GM23338 (cell line): ENCODE results near the gene TRMT2A. TPM values are rescaled to one million over a fixed set of nuclear protein-coding genes. Genes with fewer than 3 reads are reported as not detected.

Source experiments
- ATAC-seq: fragments of 200-7000 bp; cut with Tn5 transposase; 3 replicates; pipeline ENCODE4 v1.9.1; 2020
- DNase-seq: peaks from one replicate; pipeline ENCODE4 v3.0.0-alpha.2; 2015; ENCODE audit warnings: low spot score
- H2AFZ ChIP-seq: fragments of 200-600 bp; sonication (generic); 2 replicates; pipeline ENCODE4 v1.8.0; 2016; ENCODE audit warnings: antibody characterized with exemption, mild to moderate bottlenecking, moderate library complexity
- H3F3A ChIP-seq: fragments of 200-600 bp; sonication (generic); replicated peaks from 2 replicates; pipeline ENCODE4 v1.8.0; 2017; ENCODE audit warnings: antibody characterized with exemption, mixed run types, low read depth
- H3K27ac ChIP-seq: fragments of 200-600 bp; sonication (generic); 2 replicates; pipeline ENCODE4 v1.6.1; 2016; ENCODE audit warnings: low read depth
- H3K27me3 ChIP-seq: fragments of 200-600 bp; sonication (generic); 2 replicates; pipeline ENCODE4 v1.8.0; 2016; ENCODE audit warnings: mild to moderate bottlenecking, mixed run types, moderate library complexity; ENCODE audit not compliant: insufficient read depth
- H3K36me3 ChIP-seq: fragments of 200-600 bp; sonication (generic); 2 replicates; pipeline ENCODE4 v1.8.0; 2016; ENCODE audit warnings: mild to moderate bottlenecking; ENCODE audit not compliant: insufficient read depth
- H3K4me1 ChIP-seq: fragments of 200-600 bp; sonication (generic); 2 replicates; pipeline ENCODE4 v1.8.0; 2016; ENCODE audit warnings: mild to moderate bottlenecking, moderate library complexity; ENCODE audit not compliant: insufficient read depth
- H3K4me2 ChIP-seq: fragments of 200-600 bp; sonication (generic); 2 replicates; pipeline ENCODE4 v1.7.1; 2017; ENCODE audit warnings: mixed run types
- H3K4me3 ChIP-seq: fragments of 200-600 bp; sonication (generic); 2 replicates; pipeline ENCODE4 v1.6.1; 2016; ENCODE audit warnings: mixed run types
- H3K79me2 ChIP-seq: fragments of 200-600 bp; sonication (generic); replicated peaks from 2 replicates; pipeline ENCODE4 v1.8.0; 2017; ENCODE audit warnings: mild to moderate bottlenecking; ENCODE audit not compliant: insufficient read depth
- H3K9me2 ChIP-seq: fragments of 200-600 bp; sonication (generic); 2 replicates; pipeline ENCODE4 v1.8.0; 2017; ENCODE audit not compliant: insufficient read depth
- H4K20me1 ChIP-seq: fragments of 200-600 bp; sonication (generic); replicated peaks from 2 replicates; pipeline ENCODE4 v1.8.0; 2017; ENCODE audit warnings: mild to moderate bottlenecking; ENCODE audit not compliant: insufficient read depth
- H3K27ac Mint-ChIP-seq: 2 replicates; pipeline ENCODE4 v1.8.0; 2020; ENCODE audit warnings: inconsistent platforms, mild to moderate bottlenecking, moderate library complexity, mixed read lengths
- H3K27me3 Mint-ChIP-seq: 3 replicates; pipeline ENCODE4 v1.8.0; 2022; ENCODE audit warnings: low read depth, mild to moderate bottlenecking, moderate library complexity, mixed read lengths, inconsistent platforms; ENCODE audit not compliant: insufficient read depth, poor library complexity
- H3K36me3 Mint-ChIP-seq: 3 replicates; pipeline ENCODE4 v1.8.0; 2021; ENCODE audit warnings: low read depth, mild to moderate bottlenecking, inconsistent platforms, moderate library complexity, mixed read lengths
- H3K4me1 Mint-ChIP-seq: 3 replicates; pipeline ENCODE4 v1.8.0; 2020; ENCODE audit warnings: mild to moderate bottlenecking, inconsistent platforms, mixed read lengths
- H3K4me3 Mint-ChIP-seq: 3 replicates; pipeline ENCODE4 v1.8.0; 2021; ENCODE audit warnings: moderate library complexity, mild to moderate bottlenecking, inconsistent platforms, mixed read lengths
- H3K9me3 Mint-ChIP-seq: 3 replicates; pipeline ENCODE4 v1.8.0; 2020; ENCODE audit warnings: moderate library complexity, mild to moderate bottlenecking, inconsistent platforms, mixed read lengths
- CREB1 ChIP-seq: fragments of 250-450 bp; sonication (Bioruptor Pico); IDR thresholded peaks from 2 replicates; pipeline ENCODE4 v1.5.0; 2020; ENCODE audit warnings: low read depth, mild to moderate bottlenecking, moderate library complexity
- EZH2phosphoT487 ChIP-seq: fragments of 200-600 bp; sonication (generic); IDR thresholded peaks from one replicate; pipeline ENCODE4 v1.8.1; 2018; ENCODE audit warnings: antibody characterized with exemption; ENCODE audit not compliant: unreplicated experiment
- JUNB ChIP-seq: IDR thresholded peaks from one replicate; pipeline ENCODE4 v1.6.1; 2016; ENCODE audit warnings: antibody characterized with exemption; ENCODE audit not compliant: unreplicated experiment
- POLR2AphosphoS5 ChIP-seq: IDR thresholded peaks from 2 replicates; pipeline ENCODE4 v1.6.1; 2016; ENCODE audit warnings: antibody characterized with exemption, low read depth
- REST ChIP-seq: IDR thresholded peaks from one replicate; pipeline ENCODE4 v1.6.1; 2018; ENCODE audit warnings: antibody characterized with exemption; ENCODE audit not compliant: unreplicated experiment
- STAT1 ChIP-seq: IDR thresholded peaks from one replicate; pipeline ENCODE4 v1.6.1; 2016; ENCODE audit warnings: antibody characterized with exemption; ENCODE audit not compliant: unreplicated experiment
- ZNF331 ChIP-seq: fragments of 250-450 bp; sonication (Bioruptor Pico); IDR thresholded peaks from 2 replicates; pipeline ENCODE4 v1.5.0; 2020; ENCODE audit warnings: low read depth, mild to moderate bottlenecking, moderate library complexity
- ZNF462 ChIP-seq: fragments of 250-450 bp; sonication (Bioruptor Pico); IDR thresholded peaks from 2 replicates; pipeline ENCODE4 v1.5.0; 2020; ENCODE audit warnings: mild to moderate bottlenecking, moderate library complexity
- polyA plus RNA-seq: library from polyadenylated mRNA; unstranded; fragments of >200 nt; fragmentation: Nextera tagmentation; extraction: Ambion mirVana; gene quantifications from 2 replicates; pipeline ENCODE4 v1.2.1, GENCODE V29; 2016
- total RNA-seq: library from RNA; depleted of rRNA; stranded (reverse); fragments of >200 nt; shearing (Covaris generic); gene quantifications from 2 replicates; pipeline ENCODE4 v1.2.3, GENCODE V29; 2014

Gene TRMT2A
- total and polyA plus RNA-seq, 2 experiments from 2014 or later = 41.3 to 61.3 TPM

GRCh38 chr22:20143883-20144665, 27.0 kb upstream of the TRMT2A start:
- no peak overlapping the region for H3K4me2 ChIP-seq
- H3K4me3 Mint-ChIP-seq = no peak overlapping the region
- no peak overlapping the region for H3K27ac ChIP-seq
- DNase-seq (no peak), ATAC-seq (no peak)
- H3F3A ChIP-seq = no peaks in the 10 kb centered on the region
- H3K9me2 ChIP-seq = no peaks in the 10 kb centered on the region
- no peaks in the 10 kb centered on the region for H3K4me1 ChIP-seq
- H3K4me1 Mint-ChIP-seq = no peaks in the 10 kb centered on the region
- no peaks in the 10 kb centered on the region for H3K9me3 Mint-ChIP-seq
- no peaks in the 10 kb centered on the region for H3K36me3 ChIP-seq
- no peaks in the 10 kb centered on the region; the same call in 1 of the 2 replicates for H4K20me1 ChIP-seq
- no peak overlapping the region for H3K4me3 ChIP-seq
- no peaks in the 10 kb centered on the region for H3K27me3 ChIP-seq
- no peaks in the 10 kb centered on the region for H3K36me3 Mint-ChIP-seq
- H2AFZ ChIP-seq = no peak overlapping the region
- H3K79me2 ChIP-seq = no peaks in the 10 kb centered on the region
- peaks cover 5% of the 10 kb centered on the region for H3K27me3 Mint-ChIP-seq
- TF ChIP-seq POLR2AphosphoS5 (no peak), REST (no peak)
- H3K27ac Mint-ChIP-seq = no peak overlapping the region

DNA sequence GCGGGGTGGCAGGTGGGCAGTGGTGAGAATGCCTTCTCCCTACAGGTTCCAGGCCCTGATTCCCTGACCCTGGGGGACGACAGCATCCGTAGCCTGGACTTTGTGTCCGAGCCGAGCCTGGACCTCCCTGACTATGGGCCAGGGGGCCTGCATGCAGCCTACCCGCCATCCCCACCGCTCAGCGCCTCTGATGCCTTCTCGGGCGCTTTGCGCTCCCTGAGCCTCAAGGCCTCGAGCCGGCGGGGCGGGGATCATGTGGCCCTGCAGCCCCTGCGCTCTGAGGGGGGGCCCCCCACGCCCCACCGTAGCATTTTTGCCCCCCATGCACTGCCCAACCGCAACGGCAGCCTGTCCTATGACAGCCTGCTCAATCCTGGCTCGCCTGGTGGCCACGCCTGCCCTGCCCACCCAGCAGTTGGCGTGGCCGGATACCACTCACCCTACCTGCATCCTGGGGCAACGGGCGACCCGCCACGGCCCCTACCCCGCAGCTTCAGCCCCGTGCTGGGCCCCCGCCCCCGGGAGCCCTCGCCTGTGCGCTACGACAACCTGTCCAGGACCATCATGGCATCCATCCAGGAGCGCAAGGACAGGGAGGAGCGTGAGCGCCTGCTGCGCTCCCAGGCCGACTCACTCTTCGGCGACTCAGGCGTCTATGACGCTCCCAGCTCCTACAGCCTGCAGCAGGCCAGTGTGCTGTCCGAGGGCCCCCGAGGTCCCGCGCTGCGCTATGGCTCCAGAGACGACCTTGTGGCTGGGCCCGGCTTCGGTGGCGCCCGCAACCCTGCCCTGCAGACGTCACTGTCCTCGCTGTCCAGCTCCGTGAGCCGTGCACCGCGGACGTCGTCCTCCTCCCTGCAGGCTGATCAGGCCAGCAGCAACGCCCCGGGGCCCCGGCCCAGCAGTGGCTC, 25.9 kb upstream of the TRMT2A start:
- H3K36me3 Mint-ChIP-seq = no peaks in the 10 kb centered on the region
- ATAC-seq (no peak), DNase-seq (no peak)
- Histone ChIP-seq H3K79me2 (no peaks in the 10 kb centered on the region), H2AFZ (no peak overlapping the region), H3K4me2 (no peak overlapping the region), H3K36me3 (no peaks in the 10 kb centered on the region), H3K4me3 (no peak overlapping the region), H3K9me2 (no peaks in the 10 kb centered on the region), H3K27ac (no peak overlapping the region), H4K20me1 (no peaks in the 10 kb centered on the region; the same call in 1 of the 2 replicates), H3F3A (no peaks in the 10 kb centered on the region), H3K4me1 (no peaks in the 10 kb centered on the region), H3K27me3 (no peaks in the 10 kb centered on the region)
- peaks cover 7% of the 10 kb centered on the region for H3K27me3 Mint-ChIP-seq
- H3K4me3 Mint-ChIP-seq = no peak overlapping the region
- no peaks in the 10 kb centered on the region for H3K4me1 Mint-ChIP-seq
- H3K9me3 Mint-ChIP-seq = no peaks in the 10 kb centered on the region
- no peak overlapping the region for H3K27ac Mint-ChIP-seq
- TF ChIP-seq ZNF331 (CRISPR knock-in tag) (no peak), STAT1 (no peak), POLR2AphosphoS5 (no peak), EZH2phosphoT487 (no peak), JUNB (no peak), CREB1 (CRISPR knock-in tag) (no peak), ZNF462 (CRISPR knock-in tag) (no peak)
